ENCODE measurements around the gene ATP2B2. TPM values are rescaled to one million over a fixed set of nuclear protein-coding genes. Genes with fewer than 3 reads are reported as not detected.

Gene ATP2B2
- total and polyA plus RNA-seq, 10 of the 15 experiments (the other 5 are each of a cell fraction or from before 2014, with no cell fraction given) = 0.04 TPM; not detected in 9

DNA sequence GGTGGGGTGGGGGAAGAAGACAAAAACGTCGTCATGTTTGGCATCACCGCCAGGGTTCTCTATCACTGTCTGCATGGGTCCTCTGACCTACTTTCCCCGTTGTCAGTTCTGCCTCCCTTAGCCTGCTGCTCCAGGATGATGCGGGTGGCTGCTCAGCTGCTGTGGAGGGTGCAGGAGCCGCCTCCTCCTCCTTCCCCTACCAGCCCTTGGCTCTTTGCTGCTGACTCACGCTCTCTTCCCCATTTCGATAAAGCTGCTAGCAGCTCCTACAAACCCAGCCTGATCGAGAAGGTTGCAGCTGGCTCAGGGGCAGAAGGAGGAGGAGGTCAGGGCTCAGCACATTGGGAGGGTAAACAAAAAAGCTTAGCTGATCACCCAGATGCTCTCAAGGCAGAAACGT, 135.0 kb downstream of the ATP2B2 start:
- POLR2A ChIA-PET = no interaction called here
- no peak overlapping the region for H3K27ac ChIP-seq (ENCODE audit: control insufficient read depth, insufficient read depth)
- H3K4me2 ChIP-seq (ENCODE audit: control insufficient read depth, insufficient read depth) = no peak overlapping the region
- CTCF ChIA-PET = interaction anchor here (0.6 kb wide), 1 partner anchor 30 kb away, joined by 3 read pairs; no protein-coding TSS in a partner anchor
- H4K20me1 ChIP-seq (ENCODE audit: control insufficient read depth, insufficient read depth) = no peaks in the 10 kb centered on the region
- BruUV-seq (replicated peaks) = no TSS peak
- no peaks in the 10 kb centered on the region for H3K36me3 ChIP-seq (ENCODE audit: control insufficient read depth in 2 of 2, insufficient read depth in 2 of 2, low read length in 1 of 2)
- H3K27me3 ChIP-seq (replicated peaks in 1 of 2; ENCODE audit: control insufficient read depth in 2 of 2, insufficient read depth in 2 of 2, low read length in 1 of 2) = no peaks in the 10 kb centered on the region; a peak in 1 of 4 replicates
- no peak overlapping the region for H2AFZ ChIP-seq (ENCODE audit: control insufficient read depth, low read depth, low read length)
- DNase-seq (ENCODE audit: low read depth, low spot score) = no peak
- no peak overlapping the region for H3K4me3 ChIP-seq
- SMC1A ChIA-PET (ENCODE audit: uncharacterized antibody, unreplicated experiment) = no interaction called here
- RAD21 ChIA-PET (ENCODE audit: unreplicated experiment) = no interaction called here
- intact Hi-C loops (cut with micrococcal nuclease; ENCODE audit: unreplicated experiment) = no loop called here
- no peak for ATAC-seq
- in situ Hi-C loops (cut with MboI) = no loop called here
- FAIRE-seq = no peak
- TF ChIP-seq, protein P1, sequence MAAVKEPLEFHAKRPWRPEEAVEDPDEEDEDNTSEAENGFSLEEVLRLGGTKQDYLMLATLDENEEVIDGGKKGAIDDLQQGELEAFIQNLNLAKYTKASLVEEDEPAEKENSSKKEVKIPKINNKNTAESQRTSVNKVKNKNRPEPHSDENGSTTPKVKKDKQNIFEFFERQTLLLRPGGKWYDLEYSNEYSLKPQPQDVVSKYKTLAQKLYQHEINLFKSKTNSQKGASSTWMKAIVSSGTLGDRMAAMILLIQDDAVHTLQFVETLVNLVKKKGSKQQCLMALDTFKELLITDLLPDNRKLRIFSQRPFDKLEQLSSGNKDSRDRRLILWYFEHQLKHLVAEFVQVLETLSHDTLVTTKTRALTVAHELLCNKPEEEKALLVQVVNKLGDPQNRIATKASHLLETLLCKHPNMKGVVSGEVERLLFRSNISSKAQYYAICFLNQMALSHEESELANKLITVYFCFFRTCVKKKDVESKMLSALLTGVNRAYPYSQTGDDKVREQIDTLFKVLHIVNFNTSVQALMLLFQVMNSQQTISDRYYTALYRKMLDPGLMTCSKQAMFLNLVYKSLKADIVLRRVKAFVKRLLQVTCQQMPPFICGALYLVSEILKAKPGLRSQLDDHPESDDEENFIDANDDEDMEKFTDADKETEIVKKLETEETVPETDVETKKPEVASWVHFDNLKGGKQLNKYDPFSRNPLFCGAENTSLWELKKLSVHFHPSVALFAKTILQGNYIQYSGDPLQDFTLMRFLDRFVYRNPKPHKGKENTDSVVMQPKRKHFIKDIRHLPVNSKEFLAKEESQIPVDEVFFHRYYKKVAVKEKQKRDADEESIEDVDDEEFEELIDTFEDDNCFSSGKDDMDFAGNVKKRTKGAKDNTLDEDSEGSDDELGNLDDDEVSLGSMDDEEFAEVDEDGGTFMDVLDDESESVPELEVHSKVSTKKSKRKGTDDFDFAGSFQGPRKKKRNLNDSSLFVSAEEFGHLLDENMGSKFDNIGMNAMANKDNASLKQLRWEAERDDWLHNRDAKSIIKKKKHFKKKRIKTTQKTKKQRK (IDR thresholded peaks at IDR 0.05; ENCODE audit: low read depth, low read length) = no peak
- TF ChIP-seq IKZF1 (conservative IDR thresholded peaks at IDR 0.05) (no peak), MEF2B (IDR thresholded peaks at IDR 0.05; ENCODE audit: partially characterized antibody, poor library complexity, severe bottlenecking) (no peak), BHLHE40 (IDR thresholded peaks at IDR 0.05; ENCODE audit: borderline replicate concordance in 1 of 2, low read depth in 2 of 2, low read length in 1 of 2) (no peak)
- TF ChIP-seq, protein P2, sequence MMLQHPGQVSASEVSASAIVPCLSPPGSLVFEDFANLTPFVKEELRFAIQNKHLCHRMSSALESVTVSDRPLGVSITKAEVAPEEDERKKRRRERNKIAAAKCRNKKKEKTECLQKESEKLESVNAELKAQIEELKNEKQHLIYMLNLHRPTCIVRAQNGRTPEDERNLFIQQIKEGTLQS (IDR thresholded peaks at IDR 0.05; ENCODE audit: borderline replicate concordance, extremely low read depth, low read depth, low read length) = no peak
- 6% methylated on average over 10 of the region's 10 CpGs for WGBS (ENCODE audit: insufficient coverage, insufficient replicate concordance, low lambda C conversion rate, missing lambda C conversion rate)
- H3K4me1 ChIP-seq (ENCODE audit: control insufficient read depth, insufficient read depth, low read length) = no peaks in the 10 kb centered on the region
- H3K9me3 ChIP-seq (replicated peaks; ENCODE audit: control insufficient read depth, insufficient read depth, low read length) = no peaks in the 10 kb centered on the region; the same call in 2 of the 3 replicates
- no peaks in the 10 kb centered on the region for H3K79me2 ChIP-seq (ENCODE audit: control insufficient read depth, insufficient read depth, low read length)
- H3K9ac ChIP-seq (ENCODE audit: control insufficient read depth, insufficient read depth, low read length) = no peak overlapping the region
